Cardiac septum (tissue), 1 donor: ENCODE data around the gene FOXR2. TPM values are rescaled to one million over a fixed set of nuclear protein-coding genes. Genes with fewer than 3 reads are reported as not detected.

Experiments used
- DNase-seq: peaks from one replicate; pipeline ENCODE4 v3.0.0-alpha.2; 2020; ENCODE audit warnings: low spot score
- intact Hi-C: fragments of 100-400 bp; cut with DNase I; formaldehyde crosslinking; loops from one replicate; pipeline ENCODE4 v1.14.0; 2022
- long read RNA-seq: library from polyadenylated mRNA; unstranded; transcript quantifications from one replicate; pipeline ENCODE4 v2.0.0, GENCODE V29; 2021
- total RNA-seq: library from RNA; stranded (reverse); fragmentation: NEBNext Ultra II Directional; extraction: Animal tissue kit (Norgen Biotek cat#: 25700); gene quantifications from one replicate; pipeline ENCODE4 v1.2.1, GENCODE V29; 2021
- donor health status: DM: no; HTN: no; CAD: no.

FOXR2 gene
- total RNA-seq: not detected
- long read RNA-seq: 0 reads

- DNase-seq: no peak
- intact Hi-C loops: no loop called here
These were observed at the start of gene FOXR2 for GRCh38 chrX:55623100-55623499. FOXR2 (plus strand) TSS chrX:55623400; CDS start chrX:55623712, 312 bp downstream.

GRCh38 chrX:55579115-55579514, 44.1 kb upstream of the FOXR2 start:
- intact Hi-C loops: no loop called here
- no peak for DNase-seq

GRCh38 chrX:55582447-55582846, 40.8 kb upstream of the FOXR2 start:
- intact Hi-C loops: no loop called here
- DNase-seq: no peak

- no peak for DNase-seq
- intact Hi-C loops: no loop called here
These were observed 29.9 kb upstream of the FOXR2 start for GRCh38 chrX:55593296-55593695.

- no peak for DNase-seq
- intact Hi-C loops: no loop called here
These were observed 29.4 kb upstream of the FOXR2 start for GRCh38 chrX:55593756-55594257.

- no peak for DNase-seq
- intact Hi-C loops: no loop called here
These were observed 24.9 kb upstream of the FOXR2 start for GRCh38 chrX:55598333-55598732.

GRCh38 chrX:55619547-55619946, 3.7 kb upstream of the FOXR2 start:
- intact Hi-C loops: no loop called here
- DNase-seq: no peak

- DNase-seq: no peak
- intact Hi-C loops: no loop called here
These were observed 1.2 kb downstream of the FOXR2 start for GRCh38 chrX:55624403-55624802.

- intact Hi-C loops: no loop called here
- DNase-seq: no peak
These were observed 12.9 kb downstream of the FOXR2 start for GRCh38 chrX:55636109-55636508.

GRCh38 chrX:55638933-55639332, 15.7 kb downstream of the FOXR2 start:
- intact Hi-C loops: no loop called here
- DNase-seq: no peak

- intact Hi-C loops: no loop called here
- no peak for DNase-seq
These were observed 17.7 kb downstream of the FOXR2 start for GRCh38 chrX:55640854-55641253.

- DNase-seq: no peak
- intact Hi-C loops: no loop called here
These were observed 25.2 kb downstream of the FOXR2 start for GRCh38 chrX:55648434-55648833.

GRCh38 chrX:55659931-55660330, 36.7 kb downstream of the FOXR2 start:
- intact Hi-C loops: no loop called here
- no peak for DNase-seq

GRCh38 chrX:55663584-55663983, 40.4 kb downstream of the FOXR2 start:
- no peak for DNase-seq

GRCh38 chrX:55668084-55668483, 44.9 kb downstream of the FOXR2 start:
- no peak for DNase-seq
- intact Hi-C loops: no loop called here

More at GRCh38 chrX:55663584-55663983, 40.4 kb downstream of the FOXR2 start:
- intact Hi-C loops: no loop called here

Other genes starting within 250 kb of the FOXR2 start
- 11.7 TPM for gene MAGEH1, start 171.3 kb upstream of the FOXR2 start, total RNA-seq
- gene USP51, start 133.6 kb upstream of the FOXR2 start, total RNA-seq: 2.1 TPM
- gene RRAGB, start 94.3 kb downstream of the FOXR2 start, total RNA-seq: 11.9 TPM